Activated T-helper 2 cell treated with anti-CD3 and anti-CD28 coated beads, Interferon-gamma antibody, Interleukin-2, Interleukin-4, amounts not matched to agents 10 μg/mL and 5 μg/mL and 100 μg/mL, durations not matched to agents 14 hours and 24 hours and 36 hours (primary cell): ENCODE results near the gene SRCIN1. TPM values are rescaled to one million over a fixed set of nuclear protein-coding genes. Genes with fewer than 3 reads are reported as not detected.

Experiments used
- DNase-seq: peaks from one replicate; pipeline ENCODE4 v3.0.0; 2021; ENCODE audit warnings: low spot score
- H3K27ac Mint-ChIP-seq: one replicate; pipeline ENCODE4 v1.8.0; 2021; ENCODE audit warnings: mixed read lengths
- H3K27me3 Mint-ChIP-seq: one replicate; pipeline ENCODE4 v1.8.0; 2021; ENCODE audit warnings: low read depth, mixed read lengths
- H3K36me3 Mint-ChIP-seq: one replicate; pipeline ENCODE4 v1.8.0; 2021; ENCODE audit warnings: low read depth, mixed read lengths
- H3K4me1 Mint-ChIP-seq: one replicate; pipeline ENCODE4 v1.8.0; 2021; ENCODE audit warnings: low read depth, mixed read lengths
- H3K4me3 Mint-ChIP-seq: one replicate; pipeline ENCODE4 v1.8.0; 2021; ENCODE audit warnings: low read depth, mild to moderate bottlenecking, moderate library complexity, mixed read lengths
- H3K9me3 Mint-ChIP-seq: one replicate; pipeline ENCODE4 v1.8.0; 2021; ENCODE audit warnings: mixed read lengths
- intact Hi-C: fragments of 100-400 bp; cut with micrococcal nuclease; formaldehyde crosslinking; loops from one replicate; pipeline ENCODE4 v1.15.1; 2023
- total RNA-seq: library from RNA; stranded (reverse); gene quantifications from 2 replicates; pipeline ENCODE4 v1.2.3, GENCODE V29; 2022

SRCIN1 gene
- total RNA-seq, 1 donor from 2014 or later: 0.16 TPM

DNA sequence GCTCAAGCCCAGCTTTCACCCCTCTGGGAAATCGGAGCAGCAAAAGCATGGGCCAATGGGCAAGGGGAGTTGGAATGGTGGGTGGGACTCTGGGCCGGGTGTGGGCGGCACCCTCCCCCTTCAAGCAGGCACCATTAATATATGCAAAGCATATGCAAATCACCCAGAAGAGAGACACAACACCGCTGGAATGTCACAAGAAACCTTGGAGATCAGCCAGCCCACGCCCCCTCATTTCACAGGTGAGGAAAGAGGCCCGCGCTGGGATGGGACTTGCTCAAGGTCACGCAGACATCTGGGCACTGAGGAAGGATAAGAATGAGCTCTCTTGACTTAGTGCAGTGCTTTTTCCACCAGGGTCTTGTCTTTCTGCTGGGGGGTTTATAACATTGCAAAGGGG is 4.8 kb downstream of the SRCIN1 start:
- peaks cover 74% of the 10 kb centered on the region for H3K27me3 Mint-ChIP-seq
- H3K27ac Mint-ChIP-seq: no peak overlapping the region
- no peak overlapping the region for H3K4me3 Mint-ChIP-seq
- H3K4me1 Mint-ChIP-seq: peaks cover 9% of the 10 kb centered on the region
- DNase-seq: no peak
- intact Hi-C loops: no loop called here
- no peaks in the 10 kb centered on the region for H3K9me3 Mint-ChIP-seq
- no peaks in the 10 kb centered on the region for H3K36me3 Mint-ChIP-seq

DNA sequence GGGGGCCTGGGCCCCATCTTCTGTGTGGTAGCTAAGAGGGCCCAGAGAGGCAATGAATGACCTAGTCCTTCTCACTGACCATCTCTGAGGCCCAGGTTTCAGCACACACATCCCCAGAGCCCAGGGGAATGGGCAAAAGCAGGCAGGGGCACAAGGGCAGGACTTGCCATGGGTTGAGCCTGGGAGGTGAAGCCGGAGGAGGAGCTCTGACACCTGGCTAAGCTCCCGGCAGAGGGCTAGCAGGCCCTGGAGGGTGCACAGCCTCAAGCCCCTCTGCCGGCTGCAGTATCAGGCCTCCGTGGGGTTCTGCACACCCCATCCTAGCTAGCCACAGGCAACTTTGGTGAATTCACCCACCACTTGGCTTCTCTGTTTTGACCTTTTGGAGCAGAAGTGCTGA is 5.3 kb downstream of the SRCIN1 start:
- Mint-ChIP-seq H3K4me3 (no peak overlapping the region), H3K36me3 (no peaks in the 10 kb centered on the region), H3K27me3 (peaks cover 78% of the 10 kb centered on the region), H3K27ac (no peak overlapping the region), H3K9me3 (no peaks in the 10 kb centered on the region), H3K4me1 (peaks cover 9% of the 10 kb centered on the region)
- intact Hi-C loops: no loop called here
- DNase-seq: no peak

DNA sequence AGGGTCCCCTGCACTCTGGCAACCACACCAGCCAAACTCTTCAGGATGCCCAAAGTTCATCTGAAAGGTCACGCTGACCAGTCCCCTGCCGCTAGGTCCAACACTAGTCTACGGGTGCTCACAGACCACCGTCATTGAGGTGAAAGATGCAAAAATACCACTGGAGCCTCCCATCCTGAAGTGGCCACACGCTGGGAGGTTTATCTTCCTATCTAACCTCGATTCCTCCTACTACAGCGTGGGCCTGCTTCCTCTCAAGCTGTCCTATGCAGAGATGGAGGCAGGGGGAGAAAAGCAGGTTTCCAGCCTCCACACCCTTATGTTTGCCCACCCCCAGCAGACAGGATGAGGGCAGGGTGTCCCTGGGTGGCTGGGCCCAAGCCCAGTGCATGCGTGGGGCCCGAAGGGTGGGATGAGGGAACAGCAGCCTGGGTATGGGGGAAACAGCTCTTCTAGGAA is 6.3 kb downstream of the SRCIN1 start:
- peaks cover 9% of the 10 kb centered on the region for H3K4me1 Mint-ChIP-seq
- H3K9me3 Mint-ChIP-seq: no peaks in the 10 kb centered on the region
- DNase-seq: no peak
- intact Hi-C loops: no loop called here
- H3K27ac Mint-ChIP-seq: no peak overlapping the region
- no peak overlapping the region for H3K4me3 Mint-ChIP-seq
- H3K36me3 Mint-ChIP-seq: no peaks in the 10 kb centered on the region
- H3K27me3 Mint-ChIP-seq: peaks cover 83% of the 10 kb centered on the region

DNA sequence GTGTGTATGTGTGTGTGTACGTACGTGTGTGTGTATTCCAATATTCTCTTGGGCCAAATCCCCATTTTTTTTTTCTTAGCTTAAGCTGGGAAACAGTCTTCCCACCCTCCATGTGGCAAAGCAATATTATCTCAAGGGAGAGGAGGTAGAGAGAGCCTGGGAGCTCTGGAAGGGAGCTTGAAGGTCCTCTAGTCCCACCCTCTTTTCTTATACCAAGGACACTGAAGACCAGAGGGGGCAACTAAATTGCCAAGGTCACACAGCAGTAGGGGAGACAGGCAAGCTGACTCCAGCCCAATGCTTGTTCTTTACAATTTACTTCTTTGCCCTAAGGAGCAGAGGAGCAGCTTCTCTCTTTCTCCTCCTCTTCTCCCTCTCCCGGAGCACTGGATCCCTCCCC is 6.8 kb downstream of the SRCIN1 start:
- intact Hi-C loops: no loop called here
- Mint-ChIP-seq H3K27me3 (peaks cover 84% of the 10 kb centered on the region), H3K36me3 (no peaks in the 10 kb centered on the region), H3K27ac (no peak overlapping the region), H3K9me3 (no peaks in the 10 kb centered on the region), H3K4me3 (no peak overlapping the region), H3K4me1 (peaks cover 9% of the 10 kb centered on the region)
- no peak for DNase-seq

DNA sequence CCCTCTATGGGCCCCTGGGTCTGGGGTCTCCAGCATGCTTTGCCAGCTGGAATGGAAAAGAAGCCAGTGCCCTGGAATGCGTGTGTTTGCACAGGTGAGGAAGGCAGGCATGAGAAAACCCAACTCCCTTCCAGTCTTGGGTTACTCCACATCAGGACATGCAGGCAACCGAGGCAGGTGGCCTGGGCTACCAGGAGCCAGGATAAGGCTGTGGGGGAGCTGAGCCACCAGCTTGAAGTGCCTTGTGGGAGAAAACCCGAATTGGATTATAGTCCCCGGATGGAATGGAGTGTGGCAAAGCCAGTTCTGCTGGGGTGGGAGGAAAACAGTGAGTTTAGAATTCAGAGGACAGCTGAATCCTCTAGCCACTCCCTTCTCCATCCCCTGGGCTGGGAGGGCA is 7.2 kb downstream of the SRCIN1 start:
- peaks cover 84% of the 10 kb centered on the region for H3K27me3 Mint-ChIP-seq
- no peak overlapping the region for H3K27ac Mint-ChIP-seq
- H3K36me3 Mint-ChIP-seq: no peaks in the 10 kb centered on the region
- intact Hi-C loops: no loop called here
- no peak overlapping the region for H3K4me3 Mint-ChIP-seq
- H3K4me1 Mint-ChIP-seq: peaks cover 9% of the 10 kb centered on the region
- no peaks in the 10 kb centered on the region for H3K9me3 Mint-ChIP-seq
- no peak for DNase-seq

DNA sequence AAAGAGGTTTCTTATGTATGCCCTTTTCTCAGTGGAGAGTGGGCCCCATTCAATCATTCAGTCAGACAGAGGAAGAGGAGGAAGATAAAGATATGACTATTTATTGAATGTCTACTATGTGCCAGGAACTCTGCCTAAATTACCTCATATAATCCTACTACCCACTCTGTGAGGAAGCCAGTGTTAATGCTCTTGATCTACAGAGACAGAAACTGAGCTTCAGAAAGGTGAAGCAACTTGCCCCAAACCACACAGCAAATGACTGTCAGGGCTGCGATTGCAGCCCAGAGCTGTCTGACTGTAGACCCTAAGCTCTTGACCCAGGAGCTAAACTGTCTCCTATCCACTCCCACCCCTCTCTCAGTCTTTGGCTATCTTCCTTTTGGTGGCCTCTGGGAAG is 8.4 kb downstream of the SRCIN1 start:
- Mint-ChIP-seq H3K9me3 (no peaks in the 10 kb centered on the region), H3K36me3 (no peaks in the 10 kb centered on the region), H3K4me3 (no peak overlapping the region), H3K27me3 (peaks cover 85% of the 10 kb centered on the region), H3K4me1 (peaks cover 18% of the 10 kb centered on the region), H3K27ac (no peak overlapping the region)
- intact Hi-C loops: no loop called here
- no peak for DNase-seq

DNA sequence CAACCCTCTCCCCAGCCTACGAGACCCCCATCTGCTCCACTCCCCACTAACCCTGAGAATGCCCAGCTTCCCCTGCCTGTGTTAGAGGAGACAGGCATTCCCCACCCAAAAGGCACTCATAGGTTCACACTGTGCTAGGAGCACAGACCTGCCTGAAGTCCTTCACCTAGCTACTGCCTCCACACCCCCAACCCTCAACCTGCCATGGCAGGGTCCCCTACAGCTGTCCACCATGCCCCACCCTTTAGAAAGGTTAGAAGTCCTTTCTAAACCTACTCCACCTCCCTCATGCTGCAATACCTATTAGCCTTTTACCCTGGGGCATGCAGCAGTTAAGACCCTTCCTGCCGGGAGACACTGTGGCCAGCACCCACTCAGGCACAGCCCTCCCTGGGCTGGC is 9.1 kb downstream of the SRCIN1 start:
- H3K4me1 Mint-ChIP-seq: peaks cover 25% of the 10 kb centered on the region
- H3K27me3 Mint-ChIP-seq: peaks cover 81% of the 10 kb centered on the region
- intact Hi-C loops: no loop called here
- no peak overlapping the region for H3K27ac Mint-ChIP-seq
- H3K9me3 Mint-ChIP-seq: no peaks in the 10 kb centered on the region
- no peak for DNase-seq
- H3K36me3 Mint-ChIP-seq: no peaks in the 10 kb centered on the region
- no peak overlapping the region for H3K4me3 Mint-ChIP-seq

DNA sequence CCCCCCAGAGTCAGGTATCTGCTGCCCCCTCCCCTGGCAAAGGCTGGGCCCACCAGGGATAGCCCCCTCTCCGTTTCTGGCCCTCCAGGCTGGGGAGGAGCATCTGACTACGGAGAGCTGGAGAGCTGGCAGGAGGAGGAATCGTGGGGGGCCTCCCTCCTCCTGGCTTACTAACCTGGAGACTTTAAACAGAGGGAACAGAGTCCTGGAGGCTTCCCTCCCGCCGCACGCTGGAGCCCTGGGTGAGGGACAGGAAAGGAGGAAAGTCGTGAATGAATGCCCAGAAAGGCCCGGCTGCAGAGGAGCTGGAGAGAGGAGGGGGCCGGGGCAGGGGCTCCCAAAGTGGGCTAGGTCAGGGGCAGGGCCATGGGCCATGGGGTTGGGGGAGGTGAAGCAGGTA is 9.9 kb downstream of the SRCIN1 start:
- no peaks in the 10 kb centered on the region for H3K9me3 Mint-ChIP-seq
- H3K4me3 Mint-ChIP-seq: no peak overlapping the region
- no peak overlapping the region for H3K27ac Mint-ChIP-seq
- H3K27me3 Mint-ChIP-seq: peaks cover 81% of the 10 kb centered on the region
- no peaks in the 10 kb centered on the region for H3K36me3 Mint-ChIP-seq
- intact Hi-C loops: no loop called here
- no peak for DNase-seq
- H3K4me1 Mint-ChIP-seq: peaks cover 31% of the 10 kb centered on the region

DNA sequence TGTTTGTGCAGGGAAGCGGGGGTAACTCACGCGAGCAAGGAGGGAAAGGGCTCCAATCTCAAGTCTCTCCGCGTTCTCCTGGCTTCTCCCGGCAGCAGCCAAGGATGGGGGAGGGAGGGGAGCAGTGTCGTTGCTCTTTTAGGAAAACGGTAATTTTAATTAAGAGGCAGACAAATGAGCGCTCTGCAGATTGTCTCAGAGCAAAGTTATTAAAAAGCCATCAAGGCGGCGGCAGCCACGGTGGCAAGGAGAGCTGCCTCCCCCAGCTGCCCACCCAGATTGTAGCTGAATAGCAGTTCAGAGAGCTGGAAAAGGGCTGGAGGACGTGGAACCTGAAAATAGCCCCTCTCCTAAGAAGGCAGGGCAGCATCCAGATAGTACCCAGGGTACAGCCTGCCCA is 11.6 kb downstream of the SRCIN1 start:
- Mint-ChIP-seq H3K27ac (no peak overlapping the region), H3K4me1 (peaks cover 32% of the 10 kb centered on the region), H3K36me3 (no peaks in the 10 kb centered on the region), H3K4me3 (no peak overlapping the region), H3K9me3 (no peaks in the 10 kb centered on the region), H3K27me3 (peaks cover 85% of the 10 kb centered on the region)
- intact Hi-C loops: no loop called here
- DNase-seq: no peak

DNA sequence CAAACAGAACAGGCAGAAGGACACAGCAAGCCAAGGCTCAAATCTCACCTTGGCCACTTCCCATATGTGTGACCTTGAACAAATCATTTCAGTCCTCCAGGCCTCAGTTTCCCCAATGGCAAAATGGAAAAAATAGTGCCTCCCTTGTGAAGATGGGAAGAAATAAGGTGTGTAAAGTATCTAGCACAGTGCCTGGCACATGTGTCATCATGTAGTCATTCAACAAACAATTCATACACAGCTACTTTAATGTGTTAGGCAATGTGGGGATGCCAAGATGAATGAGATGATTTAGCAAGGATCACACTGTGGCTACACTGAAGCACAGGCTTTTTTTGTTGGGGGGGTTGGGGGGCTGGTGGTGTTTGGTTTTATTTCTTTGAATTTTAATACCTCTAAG is 13.3 kb downstream of the SRCIN1 start:
- intact Hi-C loops: no loop called here
- no peaks in the 10 kb centered on the region for H3K9me3 Mint-ChIP-seq
- DNase-seq: no peak
- no peak overlapping the region for H3K27ac Mint-ChIP-seq
- no peak overlapping the region for H3K4me3 Mint-ChIP-seq
- no peaks in the 10 kb centered on the region for H3K36me3 Mint-ChIP-seq
- H3K27me3 Mint-ChIP-seq: peaks cover 90% of the 10 kb centered on the region
- H3K4me1 Mint-ChIP-seq: peaks cover 32% of the 10 kb centered on the region

DNA sequence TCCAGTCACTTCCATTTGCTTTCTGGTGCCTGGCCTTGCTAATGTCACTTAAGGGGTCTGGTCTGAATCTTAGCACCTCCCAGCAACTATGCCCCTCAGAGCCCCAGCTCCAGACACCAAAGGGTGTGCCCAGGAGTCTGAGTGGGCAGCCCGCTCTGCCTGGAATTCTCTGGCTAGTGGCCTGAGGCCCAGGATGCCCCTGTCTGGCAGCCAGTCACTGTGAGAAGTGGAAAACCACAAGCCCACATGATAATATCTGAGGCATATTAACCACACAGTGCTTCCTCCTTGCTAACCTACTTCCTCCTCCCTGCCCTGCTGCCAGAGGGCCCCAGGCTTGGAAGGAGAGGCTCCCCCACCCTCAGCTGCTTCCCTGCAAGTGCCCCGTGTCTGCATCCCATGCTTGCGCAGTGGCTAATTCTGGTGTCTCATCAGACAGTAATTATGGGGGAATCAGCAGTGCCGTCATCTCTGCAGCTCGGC is 14.0 kb downstream of the SRCIN1 start:
- H3K27me3 Mint-ChIP-seq: peaks cover 87% of the 10 kb centered on the region
- DNase-seq: peak; percentile 45
- H3K27ac Mint-ChIP-seq: no peak overlapping the region
- H3K9me3 Mint-ChIP-seq: no peaks in the 10 kb centered on the region
- H3K4me3 Mint-ChIP-seq: no peak overlapping the region
- H3K4me1 Mint-ChIP-seq: peaks cover 29% of the 10 kb centered on the region
- H3K36me3 Mint-ChIP-seq: no peaks in the 10 kb centered on the region
- intact Hi-C loops: no loop called here

DNA sequence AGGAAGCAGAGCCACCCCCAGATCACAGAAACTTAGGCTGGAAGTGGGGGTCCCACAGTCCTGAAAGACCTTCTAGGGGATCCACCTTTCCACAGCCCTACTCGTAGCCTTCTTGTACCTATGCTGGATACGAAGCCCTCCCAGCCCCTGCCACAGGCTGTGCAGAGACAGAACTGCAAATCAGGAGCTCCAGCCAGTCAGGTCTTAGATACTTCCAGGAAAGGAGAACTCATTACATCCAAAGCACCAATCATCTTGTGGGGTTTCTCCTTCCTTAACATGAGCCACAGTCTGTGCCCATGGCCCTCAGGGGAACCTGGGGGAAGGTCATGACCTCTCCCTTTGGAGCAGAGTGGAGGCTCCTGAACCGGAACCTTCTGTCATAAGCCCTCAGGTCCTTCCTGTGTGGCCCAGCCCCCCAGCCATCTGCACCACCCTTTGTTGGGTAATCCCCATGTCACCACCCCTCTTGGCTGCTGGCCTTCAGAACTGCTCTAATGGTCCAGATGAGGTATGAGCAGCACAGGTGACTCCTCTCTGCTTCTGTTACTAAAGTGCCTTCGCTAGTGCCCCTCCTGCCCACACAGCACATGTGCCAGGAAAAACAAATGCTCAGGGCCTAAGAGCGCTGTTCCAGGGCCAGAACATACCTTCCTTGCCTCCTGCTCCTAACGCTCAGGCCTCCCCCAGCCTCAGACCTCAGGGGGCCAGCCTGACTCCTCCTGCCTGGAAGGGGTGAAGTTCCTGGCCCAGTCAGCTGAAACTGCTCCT is 14.6 kb downstream of the SRCIN1 start:
- no peak for DNase-seq
- Mint-ChIP-seq H3K27ac (no peak overlapping the region), H3K4me3 (no peak overlapping the region), H3K27me3 (peaks cover 87% of the 10 kb centered on the region), H3K36me3 (no peaks in the 10 kb centered on the region), H3K9me3 (no peaks in the 10 kb centered on the region), H3K4me1 (peaks cover 28% of the 10 kb centered on the region)
- intact Hi-C loops: no loop called here

DNA sequence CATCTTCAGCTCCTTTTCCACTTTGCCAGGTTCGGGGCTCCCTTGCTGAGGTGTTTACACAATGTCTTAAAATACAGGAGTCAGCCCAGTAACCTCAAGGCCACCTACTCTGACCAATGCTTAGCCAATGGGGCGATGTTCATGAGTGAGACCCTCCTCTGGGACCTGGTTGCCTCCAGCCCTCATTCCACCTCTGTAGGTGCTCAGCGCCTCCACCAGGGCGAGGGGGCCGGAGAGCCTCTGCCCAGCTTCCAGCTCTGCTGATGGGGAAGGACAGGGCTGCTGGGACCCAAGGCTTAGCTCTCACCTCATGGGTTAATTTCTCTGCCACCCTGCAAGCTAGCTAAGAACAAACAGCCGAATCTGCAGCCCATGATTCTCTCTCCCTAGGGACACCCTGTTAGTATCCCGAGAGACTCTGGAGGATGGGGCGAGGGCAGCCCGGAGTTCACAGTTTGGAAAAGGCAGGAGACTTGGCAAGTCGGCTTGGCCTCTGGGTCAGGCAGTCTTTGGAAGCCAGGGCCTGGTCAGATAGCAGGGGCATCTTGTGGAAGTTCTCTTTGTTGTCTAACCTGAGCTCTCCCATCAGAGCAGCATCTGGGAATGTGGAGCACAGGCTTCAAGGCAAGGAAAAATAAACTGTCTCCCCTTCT is 16.2 kb downstream of the SRCIN1 start:
- no peaks in the 10 kb centered on the region for H3K9me3 Mint-ChIP-seq
- peaks cover 29% of the 10 kb centered on the region for H3K4me1 Mint-ChIP-seq
- H3K27ac Mint-ChIP-seq: no peak overlapping the region
- H3K4me3 Mint-ChIP-seq: no peak overlapping the region
- H3K27me3 Mint-ChIP-seq: peaks cover 85% of the 10 kb centered on the region
- DNase-seq: no peak
- no peaks in the 10 kb centered on the region for H3K36me3 Mint-ChIP-seq
- intact Hi-C loops: no loop called here
